H1 (cell line): Measurements from ENCODE around the gene ZNF358. TPM values are rescaled to one million over a fixed set of nuclear protein-coding genes. Genes with fewer than 3 reads are reported as not detected.

Experiments
- CREB1 ChIP-seq: IDR thresholded peaks from 2 replicates; pipeline ENCODE4 v1.6.1; 2012; ENCODE audit warnings: inconsistent platforms
- POLR2A ChIP-seq, 2 experiments: IDR thresholded peaks; 1 replicate in 1 of 2; 2 replicates in 1 of 2; pipeline ENCODE4 v1.6.1; 2011; ENCODE audit warnings: low read depth in 2 of 2, low read length in 2 of 2, mild to moderate bottlenecking in 2 of 2; ENCODE audit errors: control extremely low read depth in 1 of 2
- SAP30 ChIP-seq: fragments of 300-600 bp; sonication (generic); IDR thresholded peaks from 2 replicates; pipeline ENCODE4 v1.7.1; 2012; ENCODE audit warnings: low read length, moderate library complexity, mild to moderate bottlenecking, inconsistent platforms; ENCODE audit not compliant: insufficient read depth, insufficient replicate concordance
- TAF1 ChIP-seq: IDR thresholded peaks from 2 replicates; pipeline ENCODE4 v1.6.1; 2011; ENCODE audit warnings: mild to moderate bottlenecking, low read depth, low read length
- polyA plus RNA-seq, 7 experiments: library from polyadenylated mRNA; depleted of rRNA in 3 of 7; stranded (reverse) in 5 of 7; unstranded in 2 of 7; fragments of >200 nt in 5 of 7; fragments of 200-250 nt in 2 of 7; gene quantifications; 1 replicate in 5 of 7; 2 replicates in 1 of 7; 4 replicates in 1 of 7; pipeline versions ENCODE4 v1.2.1 to v1.2.3, GENCODE V29; 2011 to 2013; ENCODE audit warnings: missing spikeins in 2 of 7, mixed read lengths in 2 of 7
- total RNA-seq: library from RNA; stranded (reverse); fragmentation: NEBNext Ultra II Directional; extraction: Animal tissue kit (Norgen Biotek cat#: 25700); gene quantifications from 2 replicates; pipeline ENCODE4 v1.2.1, GENCODE V29; 2021

ZNF358 gene
- total and polyA plus RNA-seq, 2 of the 8 experiments (the other 6 are each of a cell fraction or from before 2014, with no cell fraction given), result 40.0 to 60.3 TPM

DNA sequence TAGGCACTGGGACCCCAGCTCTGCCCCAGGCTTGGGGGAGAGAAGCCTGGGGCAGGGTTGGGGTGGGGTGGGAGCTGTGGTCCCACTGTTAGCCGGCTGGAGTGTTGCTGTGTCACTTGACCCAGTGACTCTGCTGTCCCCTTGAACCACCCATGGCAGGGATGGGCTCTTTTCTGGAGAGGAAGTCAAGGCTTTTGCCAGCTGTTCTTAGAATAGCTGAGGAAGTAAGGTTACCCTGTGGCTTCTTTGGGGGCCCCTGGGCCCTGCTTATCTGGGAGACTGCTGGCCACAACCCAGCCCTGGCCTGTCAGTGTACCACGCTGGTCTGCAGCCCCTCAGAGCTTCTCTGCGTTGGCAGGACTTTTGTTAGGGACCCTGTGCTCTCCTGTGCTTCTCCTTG is 28.7 kb downstream of the ZNF358 start (continued):
- TF ChIP-seq SAP30 (no peak), TAF1 (no peak), POLR2A (IDR thresholded peaks at IDR 0.05; ENCODE audit: control extremely low read depth in 1 of 2, low read depth in 2 of 2, low read length in 2 of 2) (no peak), CREB1 (no peak)
